GM12872 (cell line): ENCODE data around the gene OARD1.

Experiments used
- CTCF ChIP-seq: IDR thresholded peaks from 3 replicates; pipeline ENCODE4 v1.5.1; 2011; ENCODE audit warnings: low read depth, mild to moderate bottlenecking, low read length, moderate library complexity; ENCODE audit not compliant: insufficient read depth

Gene OARD1

GRCh38 chr6:41080621-41081020, 8.5 kb upstream of the OARD1 start:
- no peak for TF ChIP-seq CTCF

GRCh38 chr6:41079080-41079479, 6.9 kb upstream of the OARD1 start:
- TF ChIP-seq CTCF = no peak

- TF ChIP-seq CTCF = no peak
Observed at GRCh38 chr6:41078101-41078500, 5.9 kb upstream of the OARD1 start.

- TF ChIP-seq CTCF = no peak
Observed at GRCh38 chr6:41077536-41077935, 5.4 kb upstream of the OARD1 start.

- TF ChIP-seq CTCF = no peak
Observed at GRCh38 chr6:41075651-41076626, 3.8 kb upstream of the OARD1 start.

- no peak for TF ChIP-seq CTCF
Observed at GRCh38 chr6:41074692-41075436, 2.7 kb upstream of the OARD1 start.

- no peak for TF ChIP-seq CTCF
Observed at GRCh38 chr6:41073968-41074691, 2.0 kb upstream of the OARD1 start.
